Stimulated activated CD4-positive, alpha-beta T cell treated with anti-CD3 and anti-CD28 coated beads, Interleukin-1b, Interleukin-23, amount 100 ng/mL, for 48 hours (primary cell): ENCODE results near the gene TAS1R3.

ENCODE experiments used
- DNase-seq: peaks from one replicate; pipeline ENCODE4 v3.0.0-alpha.2; 2020

Gene TAS1R3

DNA sequence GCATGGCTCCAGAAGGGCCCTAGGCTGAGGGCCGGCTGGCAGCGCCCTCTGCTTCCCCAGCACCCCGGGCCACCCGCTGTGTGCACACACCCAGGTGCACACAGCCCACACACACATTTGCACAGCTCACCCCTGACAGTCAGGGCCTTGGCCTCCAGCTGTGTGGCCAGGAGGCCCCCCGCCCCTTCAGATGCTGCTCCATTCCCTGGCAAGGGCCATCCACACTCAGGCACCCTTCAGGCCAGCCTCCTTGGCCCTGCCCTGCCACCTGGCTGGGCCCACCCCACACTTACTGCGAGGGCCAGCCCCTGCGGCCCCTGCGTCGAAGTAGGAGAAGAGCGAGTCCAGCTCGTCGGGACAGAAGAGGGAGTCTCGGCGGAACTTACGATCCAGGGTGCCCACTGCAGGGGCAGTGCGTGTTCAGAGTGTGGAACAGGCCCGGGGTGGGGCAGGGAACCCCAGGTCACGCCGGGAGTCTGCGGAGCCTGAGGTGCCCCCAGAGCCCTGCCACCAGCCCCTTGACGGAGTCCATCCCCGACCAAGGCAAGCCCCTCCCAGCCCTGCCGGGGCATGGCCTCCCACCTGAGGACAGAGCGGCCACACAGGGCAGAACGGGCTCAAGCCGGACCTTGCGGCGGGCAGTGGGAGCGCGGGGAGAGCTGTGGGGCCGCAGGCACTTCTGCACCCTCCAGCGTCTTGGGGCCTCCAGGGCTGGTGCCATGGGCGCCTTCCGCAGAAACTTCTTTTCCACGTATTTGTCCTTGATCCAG lies 35.7 kb upstream of the TAS1R3 start:
- no peak for DNase-seq

DNA sequence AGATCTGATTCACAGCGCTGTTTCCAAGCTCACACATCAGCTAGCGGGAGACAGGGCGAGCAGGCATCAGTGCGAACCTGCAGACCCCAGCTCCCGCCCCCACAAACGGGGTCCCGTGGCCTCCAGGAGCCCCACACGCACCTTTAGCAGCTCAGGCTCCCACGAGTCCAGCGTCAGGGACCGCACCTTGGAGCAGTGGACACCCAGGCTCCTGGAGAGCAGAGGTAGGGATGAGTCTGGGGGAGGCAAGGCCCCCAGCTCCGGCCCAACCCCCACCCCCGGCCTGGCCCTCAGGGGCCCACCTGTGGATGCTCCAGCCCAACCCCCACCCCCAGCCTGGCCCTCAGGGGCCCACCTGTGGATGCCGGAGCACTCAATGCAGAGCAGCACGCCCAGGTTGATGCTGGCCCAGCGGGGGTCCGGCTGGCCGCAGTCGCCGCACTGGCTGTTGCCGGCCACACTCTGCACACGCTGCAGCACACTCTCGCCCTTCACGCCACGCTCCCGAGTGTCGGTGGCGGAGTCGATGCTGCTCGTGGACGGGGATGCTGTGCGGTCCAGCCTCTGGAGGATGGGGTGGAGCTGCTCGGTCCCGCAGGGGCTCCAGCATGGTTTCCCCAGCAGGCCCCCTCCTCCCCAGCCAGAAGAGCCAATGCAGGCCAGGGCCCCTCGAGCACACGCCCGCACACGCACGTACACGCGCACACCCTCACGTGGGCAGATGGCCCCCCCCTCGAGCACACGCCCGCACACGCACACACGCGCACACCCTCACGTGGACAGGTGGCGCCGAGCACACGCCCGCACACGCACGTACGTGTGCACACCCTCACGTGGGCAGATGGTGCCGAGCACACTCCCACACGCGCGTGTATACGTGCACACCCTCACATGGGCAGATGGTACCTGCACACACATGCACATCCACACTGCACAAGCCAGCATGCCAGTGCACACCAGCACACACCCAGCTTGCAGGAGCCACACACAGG lies 34.7 kb upstream of the TAS1R3 start:
- no peak for DNase-seq

DNA sequence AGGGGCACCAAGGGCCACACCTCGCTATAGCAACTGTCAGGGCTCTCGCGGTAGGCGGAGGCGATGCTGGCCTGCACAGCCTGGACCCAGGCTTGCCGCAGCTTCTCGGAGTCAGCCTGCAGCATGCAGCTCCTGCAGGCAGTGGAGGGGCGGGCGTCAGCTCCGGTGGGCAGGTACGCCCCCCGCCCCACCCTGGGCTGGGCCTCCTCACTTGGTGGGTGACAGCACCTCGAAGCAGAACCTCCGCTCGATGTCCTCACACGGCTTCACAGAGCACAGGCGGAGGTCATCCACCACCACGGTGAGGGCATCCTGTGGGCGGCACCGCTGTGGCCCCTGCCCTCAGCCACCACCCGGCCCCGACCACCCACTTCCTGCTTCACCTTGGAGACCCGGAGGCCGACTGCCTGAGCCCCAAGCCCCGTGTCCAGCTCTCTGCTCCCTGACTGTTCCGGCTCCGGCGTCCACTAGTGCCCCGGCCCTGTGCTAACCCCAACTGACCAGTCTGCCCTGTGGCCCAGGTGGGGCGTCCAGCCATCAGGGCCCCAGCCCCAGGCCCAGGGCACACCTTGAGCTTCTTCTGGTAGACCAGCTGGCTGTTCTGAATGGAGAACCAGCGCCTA lies 33.2 kb upstream of the TAS1R3 start:
- no peak for DNase-seq

DNA sequence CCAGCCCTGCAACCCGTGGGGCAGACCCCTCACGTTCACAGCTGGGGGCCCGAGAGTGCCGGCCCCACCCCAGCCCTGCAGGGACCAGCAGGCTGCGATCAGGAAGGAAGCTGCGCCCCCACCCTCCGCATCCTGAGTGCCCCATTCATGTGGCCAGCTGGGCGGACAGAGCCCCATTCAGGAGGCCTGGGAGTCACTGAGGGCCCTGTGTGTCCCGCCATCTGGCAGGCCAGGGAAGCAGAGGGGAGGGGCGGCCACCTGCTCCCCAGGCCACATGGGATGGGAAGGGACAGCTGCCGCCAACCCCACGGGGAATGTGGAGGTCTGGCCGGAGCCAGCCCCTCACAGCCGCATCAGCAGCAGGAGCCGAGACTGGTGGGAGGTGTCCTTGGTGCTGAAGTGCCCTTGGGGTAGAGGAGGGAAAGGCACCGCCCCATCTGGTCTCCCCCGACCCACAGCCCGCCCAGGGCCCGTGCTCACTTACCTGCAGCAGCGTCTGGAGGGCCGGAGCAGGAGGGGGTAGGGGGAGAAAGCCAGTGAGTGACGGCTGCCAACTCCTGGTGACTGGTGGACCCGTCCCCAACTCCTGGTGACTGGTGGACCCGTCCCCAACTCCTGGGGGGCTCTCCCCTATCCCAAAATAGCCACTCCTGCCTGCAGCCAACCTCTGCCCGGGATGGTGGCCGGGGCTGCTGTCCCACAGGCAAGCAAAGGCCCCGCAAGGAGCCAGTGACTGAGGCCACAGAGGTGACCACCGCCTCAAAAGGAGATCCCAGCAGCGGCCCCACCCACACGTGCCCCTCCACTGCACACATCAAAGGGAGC lies 32.0 kb upstream of the TAS1R3 start:
- DNase-seq: no peak

DNA sequence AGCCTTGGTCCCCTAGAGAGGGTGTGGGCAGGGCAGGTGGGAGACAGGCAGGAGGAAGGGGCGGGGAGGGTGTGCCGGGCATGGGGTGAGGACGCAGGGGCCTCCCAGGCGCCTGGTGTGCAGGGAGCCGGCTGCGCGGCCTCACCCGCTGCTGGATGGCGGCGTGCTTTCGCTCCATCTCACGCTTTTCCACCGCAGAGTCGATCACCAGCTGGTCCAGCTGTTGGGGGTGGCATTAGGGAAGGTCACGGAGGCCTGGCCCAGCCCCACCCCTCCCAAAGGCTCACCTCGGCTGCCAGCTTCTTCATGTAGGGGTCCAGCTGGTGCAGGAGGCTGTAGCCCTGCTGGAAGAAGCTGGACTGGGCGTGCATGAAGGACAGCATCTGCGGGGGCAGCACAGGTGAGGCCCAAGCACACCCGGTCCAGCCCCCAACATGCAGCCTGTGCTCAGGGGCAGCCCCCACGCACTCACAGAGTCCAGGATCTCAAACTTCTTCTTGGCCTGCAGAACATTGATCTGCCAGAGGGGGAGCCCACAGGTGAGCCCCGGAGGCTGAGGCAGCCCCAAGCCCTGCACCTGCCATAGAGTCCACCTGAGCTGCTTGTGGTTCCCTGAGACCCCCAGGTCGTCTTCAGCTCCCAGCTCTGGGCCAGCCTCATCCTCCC lies 31.3 kb upstream of the TAS1R3 start:
- DNase-seq: no peak

DNA sequence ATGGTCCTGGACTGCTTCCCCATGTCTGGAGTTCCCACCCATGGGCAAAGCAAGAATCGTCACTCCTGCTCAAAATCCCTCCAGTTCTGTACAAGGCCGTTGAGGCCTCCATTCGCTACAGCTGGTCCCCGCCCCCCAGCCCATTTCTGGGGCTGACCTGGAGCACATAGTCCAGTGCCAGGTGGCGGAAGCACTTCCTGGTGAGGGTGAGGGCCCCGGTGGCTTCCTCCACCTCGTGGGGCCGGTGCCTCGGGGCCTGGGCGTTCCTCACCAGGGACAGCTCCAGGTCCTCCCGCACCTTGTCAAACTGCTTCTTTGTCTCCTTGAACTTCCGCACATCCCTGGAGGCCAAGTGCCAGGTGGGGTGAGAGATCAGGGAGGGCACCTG lies 30.7 kb upstream of the TAS1R3 start:
- DNase-seq: no peak

DNA sequence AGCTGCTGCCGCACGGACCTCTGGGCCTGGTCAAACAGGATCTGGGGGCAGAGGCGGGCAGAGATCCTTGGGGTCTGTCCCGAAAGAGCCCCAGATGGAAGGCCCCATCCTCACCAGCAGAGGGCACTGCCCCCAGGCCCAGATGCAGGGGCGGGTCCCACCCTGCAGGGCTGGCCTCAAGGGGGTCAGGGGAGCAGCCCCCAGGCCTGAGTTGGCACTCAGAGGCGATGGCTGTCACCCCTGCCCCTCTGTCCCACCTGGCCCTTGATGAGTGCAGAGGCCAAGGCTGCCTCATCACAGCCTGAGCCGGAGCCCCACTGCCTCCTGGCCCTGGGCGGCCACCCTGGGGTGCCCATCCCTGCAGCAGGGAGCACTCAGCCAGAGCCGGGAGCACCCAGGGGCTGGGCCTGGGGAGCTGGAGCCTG lies 29.1 kb upstream of the TAS1R3 start:
- DNase-seq: no peak

DNA sequence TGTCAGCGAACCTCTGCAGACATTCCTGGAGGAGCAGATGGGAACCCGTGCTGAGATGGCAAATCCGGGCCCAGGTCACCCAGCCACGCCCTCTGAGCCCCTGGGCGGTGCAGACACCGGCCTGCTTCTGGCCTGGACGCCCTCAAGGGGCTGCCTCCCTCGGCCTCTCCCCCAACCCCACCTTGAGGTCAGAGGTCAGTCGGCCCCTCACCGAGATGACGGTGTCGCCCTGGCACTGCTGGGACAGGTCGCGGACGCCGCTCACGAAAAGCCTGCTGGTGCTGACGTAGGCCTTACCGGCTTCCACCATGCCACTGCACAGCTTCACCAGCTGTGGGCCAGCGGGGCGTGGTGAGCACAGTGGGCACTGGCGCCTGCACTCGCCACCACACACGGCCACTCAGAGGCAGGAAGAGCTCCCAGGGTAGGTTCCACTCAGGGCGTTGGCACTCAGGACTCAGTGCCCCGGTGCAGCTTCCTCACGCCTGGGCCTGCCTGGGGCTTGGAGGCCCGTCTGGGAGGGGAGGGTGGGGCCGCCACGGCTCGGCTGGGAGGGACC lies 28.1 kb upstream of the TAS1R3 start:
- DNase-seq: no peak

DNA sequence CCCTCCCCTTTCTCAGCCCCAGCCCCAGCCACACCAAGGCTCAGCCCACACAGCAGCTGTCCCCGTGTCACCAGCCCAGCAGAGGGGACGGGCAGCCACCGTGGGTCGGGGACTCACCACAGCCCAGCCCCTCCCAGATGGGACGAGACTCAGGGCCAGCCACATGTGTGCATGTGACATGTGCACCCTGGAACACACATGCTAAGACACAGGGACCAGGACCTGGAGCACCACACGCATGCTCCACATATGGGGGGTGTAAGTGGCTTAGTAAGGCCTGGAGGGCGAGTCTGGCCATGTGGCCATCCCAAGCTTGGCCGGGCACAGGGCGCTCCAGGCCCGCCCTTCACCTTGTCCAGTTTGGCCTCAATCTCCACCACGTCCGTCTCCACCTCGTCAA lies 27.3 kb upstream of the TAS1R3 start:
- no peak for DNase-seq

DNA sequence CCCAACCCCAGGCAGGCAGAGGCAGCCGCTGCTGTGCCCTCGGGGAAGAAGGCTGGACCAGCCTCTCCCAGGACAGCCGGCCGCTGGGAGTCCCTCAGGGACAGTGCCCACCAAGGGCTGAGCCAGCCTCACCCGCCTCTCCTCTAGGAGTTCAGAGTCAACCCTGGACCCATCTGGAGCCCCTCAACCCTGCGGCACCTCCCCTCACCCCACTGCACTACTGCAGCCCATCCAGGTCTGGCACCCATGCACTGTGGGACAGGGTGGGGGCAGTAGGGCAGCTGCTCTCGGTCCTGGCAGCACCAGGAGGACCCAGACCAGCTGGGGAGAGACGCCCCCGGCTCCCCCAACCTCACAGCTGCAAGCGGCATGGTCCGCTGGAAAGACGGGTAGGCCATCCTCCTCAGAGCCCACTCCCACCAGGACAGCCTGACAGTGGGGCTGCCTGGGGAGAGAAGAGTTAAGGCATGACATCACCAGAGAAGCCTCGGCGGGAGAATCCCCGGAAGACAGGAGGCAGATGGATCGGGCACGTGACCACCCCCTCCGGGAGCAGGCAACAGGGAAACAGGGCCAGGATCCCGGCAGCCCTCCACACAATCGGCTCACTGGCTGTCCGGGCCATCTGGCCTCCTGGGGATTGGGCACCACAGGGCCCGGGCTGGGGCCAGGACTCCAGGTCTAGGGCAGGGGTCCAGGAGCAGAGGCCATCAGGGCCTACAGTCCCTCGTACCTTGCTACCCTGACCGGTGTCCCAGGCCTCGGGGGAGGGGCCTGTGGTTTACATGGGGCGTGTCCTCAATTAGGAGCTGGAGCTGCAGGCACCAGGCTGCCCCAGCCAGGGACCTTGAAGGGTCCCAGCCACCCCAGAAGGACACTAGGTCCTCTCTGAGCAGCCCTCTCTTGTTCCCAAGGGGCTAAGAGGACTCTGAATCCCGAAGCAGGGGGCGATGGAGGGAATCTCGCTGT lies 26.5 kb upstream of the TAS1R3 start:
- DNase-seq: no peak

DNA sequence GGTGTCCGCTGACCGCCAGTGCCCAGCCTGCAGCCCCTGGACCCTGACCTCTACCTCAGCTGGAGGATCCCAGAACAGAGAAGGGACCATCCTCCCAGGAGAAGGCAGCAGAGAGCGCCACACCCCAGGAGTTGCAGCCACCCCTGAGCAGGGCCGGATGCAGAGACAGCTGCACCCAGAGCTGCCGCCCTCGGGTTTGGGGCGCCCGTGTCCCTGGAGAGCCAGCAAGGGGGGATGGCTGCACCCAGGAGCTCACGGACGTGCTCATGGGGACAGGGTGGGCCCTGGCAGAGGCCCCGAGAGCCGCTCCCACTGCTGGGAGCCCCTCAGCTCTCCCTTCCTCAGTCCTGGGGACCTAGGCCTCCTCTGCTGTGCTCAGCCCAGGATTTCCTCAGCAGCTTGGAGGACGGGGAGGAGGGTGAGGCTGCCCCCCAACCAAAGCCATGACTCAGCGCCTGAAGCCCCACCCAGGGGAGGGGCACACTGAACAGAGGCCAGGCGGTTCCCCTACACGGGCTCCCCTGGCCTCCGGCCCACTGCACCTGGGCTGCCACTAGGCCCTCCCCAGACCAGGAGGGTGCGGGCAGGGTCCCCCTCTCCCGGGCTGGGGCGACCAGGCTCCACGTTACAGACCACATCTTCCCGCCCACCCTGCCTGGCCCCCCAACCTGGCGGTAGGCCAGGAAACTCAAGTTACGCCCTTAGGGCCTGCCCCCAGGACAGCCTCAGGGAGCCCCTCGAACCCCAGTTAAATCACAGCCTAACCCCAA lies 25.6 kb upstream of the TAS1R3 start:
- peak; percentile 53 for DNase-seq

DNA sequence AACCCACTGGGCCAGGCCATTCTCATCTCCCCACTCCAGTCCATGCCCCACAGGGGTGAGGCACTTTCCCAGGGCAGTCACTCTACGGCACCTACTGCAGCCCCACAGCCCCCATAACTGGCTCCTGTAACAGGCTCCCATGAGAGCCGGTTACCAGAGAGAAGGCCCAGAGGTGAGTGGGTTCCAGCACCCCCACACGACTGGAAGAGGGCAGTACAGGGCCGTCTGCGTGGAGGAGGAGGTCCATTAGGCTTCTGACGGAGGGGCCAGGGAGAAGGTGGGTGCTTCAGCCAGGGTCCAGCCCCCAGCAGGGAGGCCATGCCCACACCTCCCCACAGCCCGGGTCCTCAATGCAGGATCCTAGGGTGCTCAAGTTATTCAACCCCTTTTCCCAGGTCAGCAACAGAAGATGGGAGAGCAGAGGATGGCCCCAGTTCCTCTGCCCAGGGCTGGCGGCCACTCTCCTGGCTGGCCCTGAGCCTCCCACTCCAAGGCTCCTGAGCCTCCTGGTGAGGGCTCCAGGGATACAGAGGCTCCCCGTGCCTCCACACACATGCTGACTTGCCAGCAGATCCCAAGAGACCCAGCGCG lies 24.9 kb upstream of the TAS1R3 start:
- DNase-seq: no peak

DNA sequence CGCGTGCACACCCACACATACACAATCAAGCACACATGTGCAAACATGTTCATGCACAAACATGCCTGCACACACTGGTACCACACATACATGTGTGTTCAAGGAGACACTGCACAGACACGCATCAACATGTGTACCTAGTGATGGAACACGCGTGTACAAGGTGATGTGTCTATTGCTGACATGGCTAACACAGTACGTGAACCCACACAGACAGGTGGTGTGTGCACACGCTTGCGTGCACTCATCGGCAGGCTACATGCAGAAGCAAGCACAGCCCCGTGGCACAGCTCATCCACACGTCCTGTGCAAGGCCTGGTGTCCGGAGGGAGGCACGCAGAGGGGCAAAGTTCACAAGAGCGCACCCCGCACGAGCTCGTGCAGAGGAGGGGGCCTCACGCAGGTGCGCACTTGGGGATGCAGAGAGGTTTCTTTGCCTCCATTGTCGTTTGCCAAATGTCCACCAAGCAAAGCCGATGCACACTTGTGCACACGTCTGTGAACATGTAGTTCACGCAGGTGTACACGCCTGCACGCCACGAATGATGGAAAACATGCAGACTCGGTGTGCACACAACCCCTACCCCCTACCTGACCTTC lies 24.3 kb upstream of the TAS1R3 start:
- no peak for DNase-seq

DNA sequence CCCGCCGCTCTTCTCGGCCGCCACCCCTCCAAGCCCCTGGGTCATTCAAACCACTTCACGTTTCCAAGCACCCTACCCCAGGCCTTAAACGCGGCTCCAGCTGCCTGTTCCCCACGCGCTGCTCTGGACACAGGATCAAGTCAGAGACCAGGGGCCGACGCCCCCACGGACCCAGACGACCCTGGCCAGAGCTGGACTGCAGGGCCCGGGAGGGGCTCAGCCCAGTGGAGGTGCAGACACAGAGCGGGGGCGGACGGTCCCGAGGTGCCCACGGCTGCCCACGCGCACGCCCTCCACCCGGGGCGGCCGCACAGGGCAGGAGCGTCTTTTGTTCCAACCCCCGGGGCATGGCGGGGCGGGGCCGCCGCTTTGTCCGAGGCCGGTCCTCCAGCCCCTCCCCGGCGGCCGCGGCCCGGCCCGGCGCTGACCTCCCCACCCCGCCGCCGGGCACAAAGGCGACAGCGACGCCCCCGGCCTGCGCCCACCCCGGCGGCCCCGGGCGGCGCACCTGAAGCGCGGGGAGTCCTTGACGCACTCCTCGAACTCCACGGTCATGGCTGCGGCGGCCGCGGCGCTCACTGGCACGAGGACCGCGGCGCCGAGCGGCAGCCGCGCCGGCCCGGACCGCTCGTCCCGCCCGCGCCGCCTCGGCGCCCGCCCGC lies 23.7 kb upstream of the TAS1R3 start:
- no peak for DNase-seq

DNA sequence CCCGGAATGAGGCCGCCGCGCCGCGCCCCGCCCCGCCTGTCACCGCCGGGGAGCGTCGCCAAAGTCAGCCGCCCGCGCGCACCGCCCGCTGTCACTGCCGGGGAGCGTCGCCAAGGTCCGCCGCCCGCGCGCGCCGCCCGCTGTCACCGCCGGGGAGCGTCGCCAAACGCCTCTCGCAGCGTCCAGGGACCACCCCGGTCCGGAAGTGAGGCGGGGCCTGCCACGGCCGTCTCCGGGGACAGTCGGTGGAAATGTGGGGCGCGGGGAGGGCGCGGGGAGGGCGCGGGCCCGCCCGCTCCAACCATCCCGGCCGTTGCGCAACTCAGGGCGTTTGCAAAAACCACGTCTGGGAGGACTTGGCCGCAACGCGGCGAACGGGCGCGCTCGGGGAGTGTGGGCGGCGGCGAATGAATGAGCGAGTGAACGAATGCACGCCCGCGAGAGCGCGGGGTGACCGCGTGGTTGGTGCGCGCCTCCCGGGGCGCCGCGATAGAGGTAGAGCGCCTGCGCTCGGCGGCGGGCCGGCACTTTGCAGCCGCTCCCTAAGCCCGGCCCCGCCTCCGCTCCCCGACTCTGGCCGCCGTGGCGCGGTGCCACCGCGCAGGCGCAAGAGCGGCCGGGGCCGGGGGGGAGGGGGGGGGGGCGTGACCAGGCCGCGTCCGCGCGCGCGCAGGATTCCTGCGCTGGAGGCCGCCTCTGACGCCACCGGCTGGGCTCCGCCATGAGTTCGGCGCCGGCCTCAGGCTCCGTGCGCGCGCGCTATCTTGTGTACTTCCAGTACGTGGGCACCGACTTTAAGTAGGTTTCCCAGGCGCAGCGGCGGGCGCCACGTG lies 22.9 kb upstream of the TAS1R3 start, which contains the start of the genes ACAP3 and PUSL1:
Gene ACAP3, minus strand, starts transcription at position 8 of the 833 bp plus-strand sequence. CDS start 115 bp downstream, outside the sequence.
Gene PUSL1, plus strand, starts transcription at position 675 of the 833 bp plus-strand sequence. Its CDS starts 47 bp downstream, at position 722.
- peak; percentile 88 for DNase-seq

DNA sequence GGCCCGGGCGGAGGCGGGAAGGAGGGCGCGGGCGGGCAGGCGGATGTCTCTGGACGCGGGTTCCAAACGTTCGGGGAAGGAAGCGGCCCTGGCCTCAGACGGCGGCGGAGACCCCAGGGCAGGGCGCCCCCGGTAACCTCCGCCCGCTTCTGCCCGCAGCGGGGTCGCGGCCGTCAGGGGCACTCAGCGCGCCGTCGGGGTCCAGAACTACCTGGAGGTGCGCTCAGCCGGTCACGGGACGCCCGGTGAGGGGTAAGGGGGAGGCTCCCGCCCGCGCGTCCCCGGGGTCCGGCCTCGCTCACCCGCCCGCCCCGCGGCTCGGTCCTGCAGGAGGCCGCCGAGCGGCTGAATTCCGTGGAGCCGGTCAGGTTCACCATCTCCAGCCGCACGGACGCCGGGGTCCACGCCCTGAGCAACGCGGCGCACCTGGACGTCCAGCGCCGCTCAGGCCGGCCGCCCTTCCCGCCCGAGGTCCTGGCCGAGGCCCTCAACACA lies 22.3 kb upstream of the TAS1R3 start:
- no peak for DNase-seq
